ENCODE measurements around the gene ESYT1.

DNA sequence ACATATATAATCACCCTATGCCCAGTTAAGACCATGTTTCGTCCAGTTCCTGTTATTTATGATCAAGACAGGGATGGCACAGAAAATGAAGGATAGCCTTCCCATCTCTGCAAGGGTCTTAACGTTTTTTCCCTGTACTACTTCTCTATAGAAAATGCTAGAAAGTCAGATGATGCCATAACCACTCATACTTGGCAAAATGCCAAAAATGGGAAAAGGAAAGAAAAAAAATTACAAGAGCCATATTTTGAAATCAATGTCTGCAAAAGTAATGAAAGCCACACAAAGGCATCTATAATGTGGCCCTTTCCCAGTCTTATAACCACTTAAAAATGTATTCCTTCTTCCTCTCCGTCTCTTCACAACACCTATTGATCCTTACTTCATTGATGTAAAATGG, 22.5 kb downstream of the ESYT1 start:
- TF ChIP-seq SMC3 (conservative IDR thresholded peaks at IDR 0.05; ENCODE audit: poor library complexity) (no peak), EZH2 (IDR thresholded peaks at IDR 0.05; ENCODE audit: borderline replicate concordance, insufficient read depth, low read length, poor library complexity, severe bottlenecking) (no peak), TAF1 (IDR thresholded peaks at IDR 0.05; ENCODE audit: low read depth) (no peak), POLR2AphosphoS5 (IDR thresholded peaks at IDR 0.05) (no peak)
- TF ChIP-seq, protein P1, sequence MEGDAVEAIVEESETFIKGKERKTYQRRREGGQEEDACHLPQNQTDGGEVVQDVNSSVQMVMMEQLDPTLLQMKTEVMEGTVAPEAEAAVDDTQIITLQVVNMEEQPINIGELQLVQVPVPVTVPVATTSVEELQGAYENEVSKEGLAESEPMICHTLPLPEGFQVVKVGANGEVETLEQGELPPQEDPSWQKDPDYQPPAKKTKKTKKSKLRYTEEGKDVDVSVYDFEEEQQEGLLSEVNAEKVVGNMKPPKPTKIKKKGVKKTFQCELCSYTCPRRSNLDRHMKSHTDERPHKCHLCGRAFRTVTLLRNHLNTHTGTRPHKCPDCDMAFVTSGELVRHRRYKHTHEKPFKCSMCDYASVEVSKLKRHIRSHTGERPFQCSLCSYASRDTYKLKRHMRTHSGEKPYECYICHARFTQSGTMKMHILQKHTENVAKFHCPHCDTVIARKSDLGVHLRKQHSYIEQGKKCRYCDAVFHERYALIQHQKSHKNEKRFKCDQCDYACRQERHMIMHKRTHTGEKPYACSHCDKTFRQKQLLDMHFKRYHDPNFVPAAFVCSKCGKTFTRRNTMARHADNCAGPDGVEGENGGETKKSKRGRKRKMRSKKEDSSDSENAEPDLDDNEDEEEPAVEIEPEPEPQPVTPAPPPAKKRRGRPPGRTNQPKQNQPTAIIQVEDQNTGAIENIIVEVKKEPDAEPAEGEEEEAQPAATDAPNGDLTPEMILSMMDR (IDR thresholded peaks at IDR 0.05; ENCODE audit: poor library complexity, severe bottlenecking): no peak
